GM19238 (cell line): Measurements from ENCODE around the gene TTC39C.
"Not testable (repeated sequence)": the region's sequence is repeated elsewhere in the genome, so short reads cannot be mapped to it uniquely, and the experiment has no call there.

Source experiments
- DNase-seq: peaks from one replicate; pipeline ENCODE4 v3.0.0; 2011; ENCODE audit warnings: low spot score; ENCODE audit not compliant: insufficient read length

Gene TTC39C

DNA sequence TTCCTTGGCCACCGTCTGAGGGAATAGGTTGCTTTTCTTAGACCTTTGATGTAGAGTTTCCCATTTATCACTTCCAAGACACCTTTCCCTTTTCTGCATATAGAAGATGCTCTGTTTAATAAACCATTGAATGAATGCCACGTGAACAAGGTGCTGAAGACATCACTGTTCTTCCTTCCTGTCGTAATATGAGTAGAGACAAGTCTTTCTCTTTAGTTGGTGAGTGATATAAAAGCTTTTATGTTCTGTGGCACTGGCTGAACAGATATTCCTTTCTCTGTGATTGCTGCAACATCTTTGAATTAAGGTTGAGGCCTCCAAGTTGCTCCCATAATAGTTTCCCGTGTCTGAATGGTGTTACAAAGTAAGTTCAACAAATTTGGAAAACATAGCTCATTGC is 38.7 kb downstream of the TTC39C start:
- DNase-seq: no peak

GRCh38 chr18:24054130-24054529 is 39.6 kb downstream of the TTC39C start:
- no peak for DNase-seq

DNA sequence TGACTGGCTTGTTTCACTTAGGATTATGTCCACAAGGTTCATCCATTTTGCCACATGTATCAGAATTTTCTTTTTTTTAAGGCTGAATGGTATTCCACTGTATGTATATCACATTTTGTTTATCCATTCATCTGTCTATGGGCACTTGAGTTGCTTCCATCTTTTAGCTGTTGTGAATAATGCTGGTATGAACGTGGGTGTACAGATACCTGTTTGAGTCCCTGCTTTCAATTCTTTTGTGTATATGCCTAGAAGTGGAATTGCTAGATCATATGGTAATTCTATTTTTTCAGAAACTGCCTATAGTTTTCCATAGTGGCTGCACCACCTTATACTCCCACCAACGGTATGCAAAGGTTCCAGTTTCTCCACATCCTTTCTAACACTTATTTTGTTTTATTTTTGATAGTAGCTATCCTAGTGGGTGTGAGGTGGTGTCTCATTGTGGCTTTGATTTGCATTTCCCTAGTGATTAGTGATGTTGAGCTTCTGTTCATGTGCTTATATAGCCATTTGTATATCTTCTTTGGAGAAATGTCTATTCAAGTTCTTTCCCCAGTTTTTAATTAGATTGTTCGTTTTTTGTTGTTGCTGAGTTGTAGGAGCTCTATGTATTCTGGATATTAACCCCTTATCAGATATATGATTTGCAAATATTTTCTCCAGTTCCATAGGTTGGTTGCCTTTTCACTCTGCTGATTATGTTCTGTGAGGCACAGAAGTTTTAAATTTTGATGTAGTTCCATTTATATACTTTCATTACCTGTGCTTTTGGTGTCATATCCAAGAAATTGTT is 40.7 kb downstream of the TTC39C start:
- no peak for DNase-seq

GRCh38 chr18:24055878-24056277 is 41.3 kb downstream of the TTC39C start:
- DNase-seq: no peak

GRCh38 chr18:24056506-24056905 is 42.0 kb downstream of the TTC39C start:
- no peak for DNase-seq

DNA sequence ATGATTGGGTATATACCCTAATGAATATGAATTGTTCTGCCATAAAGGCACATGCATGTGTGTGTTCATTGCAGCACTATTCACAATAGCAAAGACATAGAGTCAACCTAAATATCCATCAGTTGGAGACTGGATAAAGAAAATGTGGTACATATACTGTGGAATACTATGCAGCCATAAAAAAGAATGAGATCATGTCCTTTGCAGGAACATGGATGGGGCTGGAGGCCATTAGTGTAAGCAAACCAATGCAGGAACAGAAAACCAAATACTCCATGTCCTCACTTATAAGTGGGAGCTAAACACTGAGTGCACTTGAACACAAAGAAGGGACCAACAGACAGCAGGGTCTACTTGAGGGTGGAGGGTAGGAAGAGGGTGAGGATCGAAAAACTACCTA is 43.2 kb downstream of the TTC39C start:
- no peak for DNase-seq

DNA sequence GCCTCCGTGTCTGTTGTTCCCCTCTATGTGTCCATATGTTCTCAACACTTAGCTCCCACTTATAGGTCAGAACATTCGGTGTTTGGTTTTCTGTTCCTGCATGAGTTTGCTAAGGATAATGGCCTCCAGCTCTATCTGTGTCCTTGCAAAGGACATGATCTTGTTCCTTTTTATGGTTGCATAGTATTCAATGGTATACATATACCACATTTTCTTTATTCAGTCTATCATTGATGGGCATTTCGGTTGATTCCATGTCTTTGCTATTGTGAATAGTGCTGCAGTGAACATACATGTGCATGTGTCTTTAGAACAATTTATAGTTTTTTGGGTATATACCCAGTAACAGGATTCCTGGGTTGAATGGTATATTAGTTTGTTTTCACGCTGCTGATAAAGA is 44.8 kb downstream of the TTC39C start:
- DNase-seq: not testable (repeated sequence)

- DNase-seq: no peak
Observed at GRCh38 chr18:24060644-24061043, 46.1 kb downstream of the TTC39C start.

DNA sequence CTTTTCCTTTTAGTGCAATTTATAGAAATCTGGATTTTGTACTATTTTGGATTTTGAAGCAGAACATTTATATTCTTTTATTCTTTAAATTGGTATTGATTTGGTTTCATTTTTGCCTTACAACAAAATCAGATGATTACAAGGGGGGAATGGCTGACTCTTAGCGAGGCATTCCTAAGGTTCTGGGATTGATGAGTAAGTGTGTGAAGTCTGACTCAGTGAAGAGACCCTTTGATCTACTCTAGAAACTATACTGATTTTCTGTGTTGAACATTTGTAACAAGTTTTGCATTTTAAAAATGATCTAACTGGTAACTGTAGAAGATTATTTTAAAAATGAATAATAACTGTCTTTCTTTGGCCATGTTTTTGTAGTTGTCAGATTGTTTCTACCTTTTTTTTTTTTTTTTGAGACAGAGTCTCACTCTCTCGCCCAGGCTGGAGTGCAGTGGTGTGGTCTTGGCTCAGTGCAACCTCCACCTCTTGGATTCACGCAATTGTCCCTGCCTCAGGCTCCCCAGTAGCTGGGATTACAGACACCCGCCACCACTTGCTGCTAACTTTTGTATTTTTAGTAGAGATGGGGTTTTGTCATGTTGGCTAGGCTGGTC is 48.7 kb downstream of the TTC39C start:
- DNase-seq: no peak

- no peak for DNase-seq
Observed at GRCh38 chr18:24064391-24065100, 50.0 kb downstream of the TTC39C start.

DNA sequence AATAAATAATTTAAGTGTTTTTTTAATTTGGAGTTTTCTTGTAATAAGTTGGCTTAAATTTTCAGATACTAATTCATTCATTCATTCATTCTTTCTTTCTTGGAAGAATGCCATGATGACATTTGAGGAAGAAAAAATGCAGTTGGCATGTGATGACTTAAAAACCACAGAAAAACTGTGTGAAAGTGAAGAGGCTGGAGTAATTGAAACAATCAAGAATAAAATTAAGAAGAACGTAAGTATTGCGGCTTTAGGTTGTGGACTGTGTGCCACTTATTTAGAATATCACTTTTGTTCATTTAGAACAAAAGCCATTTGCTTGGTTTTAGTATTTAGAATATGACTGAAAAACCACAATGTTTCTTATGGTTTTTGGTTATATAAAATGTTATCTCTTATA is 51.4 kb downstream of the TTC39C start:
- no peak for DNase-seq

DNA sequence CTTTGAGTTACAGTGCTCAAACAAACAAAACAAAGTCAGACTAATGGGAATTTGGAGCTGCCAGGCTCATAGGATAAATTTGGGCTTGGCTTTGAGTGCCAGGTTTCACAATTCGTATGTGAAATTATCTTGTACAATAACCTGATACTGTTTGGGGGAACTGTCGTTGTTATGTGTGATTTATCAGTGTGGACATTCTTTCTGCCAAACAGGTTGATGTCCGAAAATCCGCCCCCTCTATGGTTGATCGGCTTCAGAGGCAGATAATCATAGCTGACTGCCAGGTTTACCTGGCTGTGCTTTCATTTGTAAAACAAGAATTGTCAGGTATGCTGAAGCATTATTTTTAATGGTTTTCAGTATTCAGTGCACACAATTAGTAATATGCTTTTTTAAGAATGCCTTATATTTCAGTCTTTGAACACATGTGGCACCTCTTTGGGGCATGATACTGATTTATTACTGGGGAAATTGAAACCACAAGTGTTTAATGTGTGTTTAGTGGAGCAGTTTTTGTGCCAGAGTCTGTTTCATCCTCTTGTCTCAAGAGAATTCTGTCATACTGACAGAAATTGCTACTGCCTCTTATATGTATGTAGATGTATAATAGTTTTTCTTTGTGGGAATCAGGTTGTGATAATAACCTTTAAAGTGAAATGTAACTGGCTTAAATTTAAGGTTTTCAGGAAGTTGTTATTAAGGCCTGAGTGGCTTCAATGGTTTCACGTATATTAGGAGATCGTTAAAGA is 54.6 kb downstream of the TTC39C start:
- no peak for DNase-seq

- no peak for DNase-seq
Observed at GRCh38 chr18:24071029-24071428, 56.5 kb downstream of the TTC39C start.

- DNase-seq: no peak
Observed at GRCh38 chr18:24071779-24072178, 57.2 kb downstream of the TTC39C start.

DNA sequence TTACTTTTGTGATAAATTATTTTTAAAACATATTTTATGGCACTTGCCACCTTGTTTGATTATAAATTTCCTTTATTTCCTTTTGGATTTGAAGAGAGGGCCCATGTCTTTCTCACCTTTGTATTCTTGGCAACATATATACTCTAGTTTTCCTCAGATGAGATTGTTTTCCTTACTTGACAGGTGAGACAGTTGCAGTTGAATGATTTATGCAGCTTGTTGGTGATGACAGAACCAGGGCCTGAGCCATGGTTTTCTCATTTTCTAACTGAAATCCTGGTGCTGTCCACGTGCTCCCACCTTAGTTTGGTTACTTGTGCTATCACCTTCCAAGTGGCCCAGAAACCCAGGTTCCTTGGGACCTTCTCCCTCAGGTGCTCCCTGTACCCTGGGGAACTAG is 58.2 kb downstream of the TTC39C start:
- DNase-seq: no peak

DNA sequence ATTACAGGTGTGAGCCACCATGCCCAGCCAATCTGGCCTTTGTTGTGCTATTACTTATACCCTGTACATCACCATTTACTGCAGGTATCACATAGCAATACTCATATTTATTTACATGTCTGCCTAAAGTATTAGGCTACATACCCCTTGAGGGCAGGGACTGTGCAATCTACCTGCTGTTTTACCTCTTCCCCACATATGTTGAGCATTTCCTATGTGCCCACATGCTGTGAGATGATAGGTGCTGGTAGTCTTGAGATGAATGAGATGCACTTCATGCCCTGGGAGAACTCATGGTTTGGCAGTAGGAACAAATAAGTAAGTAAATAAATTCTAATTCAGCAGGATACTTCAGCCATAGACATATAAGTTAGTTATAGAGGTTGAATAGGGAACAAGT is 59.2 kb downstream of the TTC39C start:
- DNase-seq: no peak

GRCh38 chr18:24074757-24075156 is 60.2 kb downstream of the TTC39C start:
- DNase-seq: not testable (repeated sequence)

- DNase-seq: no peak
Observed at GRCh38 chr18:24075767-24076597, 61.4 kb downstream of the TTC39C start.

GRCh38 chr18:24076950-24077349 is 62.4 kb downstream of the TTC39C start:
- no peak for DNase-seq

- no peak for DNase-seq
Observed at GRCh38 chr18:24078391-24078790, 63.8 kb downstream of the TTC39C start.

DNA sequence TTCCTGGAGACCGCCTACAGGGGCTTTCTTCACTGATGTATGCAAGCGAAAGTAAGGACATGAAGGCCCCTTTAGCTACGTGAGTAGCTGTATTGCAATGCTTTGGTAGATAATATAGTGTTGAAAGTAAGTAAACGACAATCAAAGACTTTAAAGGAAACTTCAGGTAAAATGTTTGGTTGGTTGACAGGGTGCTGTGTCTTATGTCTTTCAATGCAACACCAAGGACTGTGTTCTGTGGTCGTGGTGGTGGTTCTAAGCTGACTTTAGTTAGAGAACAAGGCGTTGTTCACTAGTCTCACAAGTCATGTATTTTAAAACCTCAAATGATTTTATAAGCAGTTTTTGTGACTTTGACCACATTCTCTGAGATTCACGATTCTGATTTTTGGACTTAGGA is 66.3 kb downstream of the TTC39C start:
- no peak for DNase-seq
